ENCODE results near the gene HOXB8.

Gene HOXB8

DNA sequence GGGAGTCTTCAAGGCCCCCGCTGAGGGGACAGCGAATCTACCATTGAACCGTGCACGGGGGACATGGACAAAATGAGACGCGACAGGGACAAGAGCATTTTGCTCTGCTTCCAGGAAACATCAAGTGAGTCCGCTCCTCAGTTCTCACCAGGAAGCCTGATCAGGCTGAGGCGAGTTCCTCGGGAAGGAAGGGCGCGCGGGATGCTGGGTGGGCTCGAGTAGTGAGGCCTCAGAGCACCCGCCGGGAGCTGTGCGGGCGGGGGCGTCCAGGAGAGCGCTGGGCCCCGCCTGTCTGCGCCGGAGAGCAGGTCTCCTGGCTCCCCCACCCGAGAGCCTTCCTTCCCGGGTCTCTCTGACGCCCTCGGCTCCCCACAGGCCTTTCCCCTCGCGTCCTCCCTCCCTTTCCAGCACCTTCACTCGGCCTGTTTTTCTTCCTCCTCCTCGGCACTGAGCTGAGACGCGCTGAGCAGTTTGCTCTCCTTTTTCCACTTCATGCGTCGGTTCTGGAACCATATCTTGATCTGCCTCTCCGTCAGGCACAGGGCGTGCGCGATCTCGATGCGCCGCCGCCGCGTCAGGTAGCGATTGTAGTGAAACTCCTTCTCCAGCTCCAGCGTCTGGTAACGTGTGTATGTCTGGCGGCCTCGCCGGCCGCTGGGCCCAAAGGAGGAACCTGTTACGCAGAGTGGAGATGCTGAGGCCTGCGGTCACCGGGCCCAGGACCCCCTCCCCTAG, 18.9 kb downstream of the HOXB8 start:
- DNase-seq (ENCODE audit: low spot score) = no peak

DNA sequence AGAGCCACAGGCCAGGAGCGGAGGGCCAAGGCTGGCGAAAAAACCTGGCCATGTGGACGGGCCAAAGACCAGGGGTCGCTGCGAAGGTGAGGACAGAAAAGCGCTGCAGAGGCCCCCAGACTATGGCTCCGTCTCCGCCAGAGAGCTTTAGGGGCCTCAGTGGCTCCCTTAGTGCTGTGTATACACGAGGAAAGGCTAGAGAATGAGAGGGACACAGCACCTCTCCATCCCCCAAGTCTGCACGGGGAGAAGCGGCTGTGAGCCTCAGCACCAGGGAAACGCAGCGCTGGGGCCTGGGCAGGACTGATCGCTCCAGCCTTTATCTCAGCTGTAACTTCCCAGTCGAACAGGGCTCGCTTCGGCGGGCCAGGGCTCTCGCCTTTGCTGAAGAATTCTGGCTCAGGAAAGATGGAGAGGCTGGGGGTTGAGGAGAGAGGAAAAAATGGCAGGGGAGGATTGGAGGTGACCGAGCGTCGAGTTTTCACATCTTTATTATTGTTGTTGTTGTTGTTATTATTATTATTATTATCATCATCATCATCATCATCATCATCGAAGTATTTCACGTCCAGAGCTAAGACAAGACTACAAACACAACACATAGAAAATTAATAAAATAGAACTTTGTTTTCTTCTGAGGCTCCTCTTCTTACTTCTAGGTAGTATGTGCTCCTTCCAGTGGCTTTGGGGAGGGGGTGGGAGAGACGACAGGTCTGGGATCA, 19.7 kb downstream of the HOXB8 start:
- DNase-seq (ENCODE audit: low spot score) = no peak

DNA sequence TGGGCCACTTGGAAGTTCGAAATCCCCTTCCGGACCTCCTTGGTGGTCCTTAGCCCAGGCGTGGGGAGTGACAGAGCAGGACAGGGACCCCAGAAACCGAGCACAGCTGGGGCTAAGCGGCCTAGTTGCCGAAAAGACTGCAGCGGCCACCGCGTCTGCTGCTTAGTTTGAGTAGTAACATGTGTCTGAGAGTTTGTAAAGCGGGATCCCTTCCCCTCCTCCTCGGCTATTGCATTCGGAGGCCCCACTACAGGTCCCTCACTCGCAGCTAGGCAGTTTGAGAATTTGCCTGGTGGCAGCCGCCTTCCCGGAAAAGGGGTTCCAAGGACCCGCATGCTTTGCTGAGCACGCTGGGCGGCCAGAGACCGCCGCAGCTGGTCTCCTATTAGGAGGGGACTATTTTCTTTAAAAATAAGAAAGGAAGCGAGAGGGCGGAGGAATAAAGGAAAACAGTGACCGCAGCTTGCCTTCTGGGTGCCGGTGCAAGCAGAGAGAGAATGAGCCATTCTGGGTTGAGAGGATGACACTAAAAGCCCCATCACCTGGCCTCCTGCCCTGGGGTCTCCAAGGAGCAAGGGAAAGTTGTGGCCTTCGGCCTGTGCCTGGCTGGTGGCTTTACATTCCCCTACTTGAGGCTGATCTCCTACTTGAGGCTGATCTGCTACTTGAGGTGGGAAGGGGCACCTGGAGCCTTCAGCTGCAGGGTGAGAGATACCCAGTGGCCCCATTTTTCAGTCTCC, 20.4 kb downstream of the HOXB8 start:
- no peak for DNase-seq (ENCODE audit: low spot score)

DNA sequence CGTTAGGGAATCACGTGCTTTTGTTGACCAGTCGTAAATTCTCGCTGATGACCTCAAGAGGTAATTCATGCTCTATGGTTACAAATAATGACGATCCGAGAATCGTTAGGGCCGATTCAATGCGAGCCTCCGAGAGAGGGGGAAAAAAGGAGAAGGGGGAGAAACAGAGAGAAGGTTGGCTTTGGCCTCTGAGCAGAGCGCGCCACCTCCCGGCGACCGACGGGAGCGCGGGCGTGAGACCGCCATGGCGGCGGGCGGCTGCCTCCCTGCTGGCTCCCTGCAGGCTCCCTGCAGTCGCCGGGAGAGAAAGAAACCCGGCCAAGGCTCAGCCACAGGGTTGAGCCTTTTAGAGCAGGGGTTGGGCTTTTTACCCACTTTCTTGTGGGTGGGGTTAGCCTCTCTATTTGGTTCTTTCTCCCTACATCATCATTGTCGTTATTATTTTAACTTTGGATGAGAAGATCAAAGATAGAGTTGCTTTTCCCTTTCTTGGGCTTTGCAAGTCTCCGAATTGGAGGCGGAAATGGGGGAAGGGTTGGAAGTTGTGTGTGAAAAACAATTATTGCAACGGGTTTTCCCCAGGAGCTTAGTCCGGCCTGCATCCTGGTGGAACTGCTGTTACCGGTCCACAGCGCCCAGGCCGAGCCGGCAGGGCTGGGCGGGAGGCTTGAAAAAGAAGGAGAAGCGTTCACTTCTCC, 21.1 kb downstream of the HOXB8 start:
- no peak for DNase-seq (ENCODE audit: low spot score)

DNA sequence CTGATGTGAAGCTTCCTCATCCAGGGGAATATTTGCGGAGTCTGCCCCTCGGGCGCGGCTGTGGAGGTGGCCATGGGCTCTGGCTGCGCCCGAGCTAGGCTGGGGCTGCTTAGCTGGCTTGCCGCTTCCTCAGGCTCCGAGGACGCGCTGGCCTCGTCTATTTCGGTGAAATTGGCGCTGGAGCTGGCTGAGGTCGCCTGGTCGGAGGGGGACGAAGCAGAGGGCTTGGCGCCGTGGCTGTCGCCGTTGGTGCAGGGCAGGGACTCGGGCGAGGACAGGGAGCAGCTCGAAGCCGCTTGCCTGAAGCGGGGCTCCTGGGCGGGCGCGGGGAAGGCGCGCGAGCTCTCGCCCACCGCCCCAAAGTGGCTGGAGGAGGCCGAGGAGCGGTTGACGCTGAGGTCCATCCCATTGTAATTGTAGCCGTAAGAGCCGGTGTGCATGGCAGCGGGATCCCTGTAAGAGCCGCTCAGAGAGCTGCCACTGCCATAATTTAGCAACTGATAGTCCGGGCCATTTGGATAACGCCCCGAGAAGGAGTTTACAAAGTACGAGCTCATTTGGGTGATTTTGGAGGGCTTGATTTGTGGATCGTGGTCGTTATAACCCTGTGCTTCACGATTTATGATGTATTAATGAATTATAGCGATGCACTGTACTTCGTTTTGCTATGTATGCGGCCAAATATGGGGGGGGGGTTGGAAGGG, 21.8 kb downstream of the HOXB8 start, which contains the start of gene HOXB5:
Gene HOXB5, minus strand, starts transcription at position 654 of the 704 bp plus-strand sequence. Its CDS starts 97 bp downstream, at position 557.
- no peak for DNase-seq (ENCODE audit: low spot score)

DNA sequence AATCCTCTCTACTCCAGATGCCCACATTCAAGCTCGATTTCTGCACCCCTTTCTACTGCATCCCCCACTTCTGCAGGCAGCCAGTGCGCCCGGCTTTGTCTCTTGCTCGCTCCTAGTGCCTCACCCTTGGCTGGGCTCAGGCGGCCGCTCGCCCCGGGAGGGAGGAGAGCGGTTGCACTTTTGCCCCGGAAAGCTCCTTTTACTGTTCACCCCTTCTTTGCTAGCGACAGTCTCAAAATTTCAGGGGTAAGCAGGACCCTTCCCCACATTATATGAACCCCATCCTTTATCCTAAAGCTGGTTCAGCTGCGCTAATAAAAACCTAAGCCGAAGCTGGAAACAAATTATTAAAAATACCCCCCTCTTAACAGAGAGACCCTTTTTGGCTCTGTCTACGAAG, 22.5 kb downstream of the HOXB8 start:
- no peak for DNase-seq (ENCODE audit: low spot score)

DNA sequence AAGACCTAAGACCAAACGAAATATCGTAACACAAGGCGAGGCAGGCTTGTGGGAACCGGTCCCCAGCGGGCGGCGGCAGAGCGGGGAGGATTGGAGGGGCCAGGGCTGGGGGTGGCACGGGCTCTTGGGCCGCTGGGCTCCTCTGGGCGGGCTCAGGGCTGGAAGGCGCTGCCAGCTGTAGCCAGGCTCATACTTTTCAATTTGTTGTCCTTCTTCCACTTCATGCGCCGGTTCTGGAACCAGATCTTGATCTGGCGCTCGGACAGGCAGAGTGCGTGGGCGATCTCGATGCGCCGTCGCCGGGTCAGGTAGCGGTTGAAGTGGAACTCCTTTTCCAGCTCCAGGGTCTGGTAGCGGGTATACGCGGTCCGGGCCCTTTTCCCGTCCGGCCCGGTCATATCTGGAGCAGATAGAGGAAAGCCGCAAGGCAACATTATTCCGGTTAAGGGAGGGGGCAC, 23.0 kb downstream of the HOXB8 start:
- DNase-seq (ENCODE audit: low spot score) = no peak

DNA sequence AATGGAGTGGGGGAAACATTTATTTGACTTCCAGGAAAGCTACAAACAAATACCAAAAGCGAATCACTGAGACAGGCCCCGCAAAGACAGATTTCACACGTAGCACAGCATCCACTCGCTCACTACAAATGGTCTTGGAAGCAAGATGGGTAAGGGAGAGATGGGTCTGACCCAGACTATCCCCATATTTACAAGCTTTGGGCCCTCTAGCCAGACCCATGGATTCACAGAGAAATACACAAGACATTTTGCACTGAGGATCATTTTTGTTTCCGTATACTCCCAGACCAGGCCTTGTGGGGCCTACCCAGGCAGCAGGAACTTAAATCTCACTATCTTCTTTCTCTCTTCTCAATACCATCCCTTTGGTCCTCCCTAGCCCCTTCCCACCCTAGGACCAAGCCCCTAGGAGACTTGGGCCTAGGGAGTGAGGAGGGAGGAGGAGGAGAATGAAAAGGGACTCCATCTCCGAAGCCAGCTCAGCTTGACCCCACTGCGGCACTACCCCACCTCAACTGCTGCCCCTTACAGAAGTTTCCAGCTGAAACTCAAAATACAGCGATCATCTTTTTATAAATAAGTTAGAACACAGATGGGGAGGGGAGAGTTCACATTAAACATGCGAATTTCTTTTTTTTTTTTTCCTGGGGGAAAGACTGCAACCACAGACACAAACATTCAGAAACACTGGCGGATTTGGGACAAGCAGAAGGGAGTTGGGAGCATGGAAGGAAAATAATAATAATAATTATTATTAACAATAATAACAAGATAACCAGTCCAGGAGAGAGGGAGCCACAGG, 23.6 kb downstream of the HOXB8 start:
- DNase-seq (ENCODE audit: low spot score) = no peak

DNA sequence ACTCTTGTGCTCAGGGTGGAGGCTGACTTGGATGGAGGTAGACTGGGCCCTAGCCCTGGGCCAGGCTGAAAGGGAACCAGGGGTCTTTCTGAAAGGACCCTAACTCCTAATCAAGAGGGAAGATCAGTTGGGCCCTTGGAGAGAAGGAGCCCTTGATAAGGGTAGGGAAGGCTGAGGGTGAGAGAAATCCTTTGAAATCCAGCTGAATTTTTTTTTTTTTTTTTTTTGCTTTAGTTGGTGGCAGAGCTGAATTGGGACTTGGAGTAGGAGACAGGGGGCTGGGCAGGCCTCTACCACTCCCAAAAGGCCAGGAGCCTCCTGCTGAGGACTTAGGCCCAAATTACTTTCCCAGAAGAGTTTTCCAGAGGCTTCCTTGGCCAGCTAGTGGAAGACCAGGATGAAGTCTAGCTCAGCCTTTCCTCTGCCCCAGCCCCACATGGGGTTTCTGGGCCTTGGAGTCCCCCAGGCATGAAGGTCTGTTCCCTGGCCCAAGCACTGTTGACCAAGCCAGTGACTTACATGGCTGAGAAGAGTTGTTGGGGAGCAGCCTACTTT, 24.4 kb downstream of the HOXB8 start:
- no peak for DNase-seq (ENCODE audit: low spot score)

DNA sequence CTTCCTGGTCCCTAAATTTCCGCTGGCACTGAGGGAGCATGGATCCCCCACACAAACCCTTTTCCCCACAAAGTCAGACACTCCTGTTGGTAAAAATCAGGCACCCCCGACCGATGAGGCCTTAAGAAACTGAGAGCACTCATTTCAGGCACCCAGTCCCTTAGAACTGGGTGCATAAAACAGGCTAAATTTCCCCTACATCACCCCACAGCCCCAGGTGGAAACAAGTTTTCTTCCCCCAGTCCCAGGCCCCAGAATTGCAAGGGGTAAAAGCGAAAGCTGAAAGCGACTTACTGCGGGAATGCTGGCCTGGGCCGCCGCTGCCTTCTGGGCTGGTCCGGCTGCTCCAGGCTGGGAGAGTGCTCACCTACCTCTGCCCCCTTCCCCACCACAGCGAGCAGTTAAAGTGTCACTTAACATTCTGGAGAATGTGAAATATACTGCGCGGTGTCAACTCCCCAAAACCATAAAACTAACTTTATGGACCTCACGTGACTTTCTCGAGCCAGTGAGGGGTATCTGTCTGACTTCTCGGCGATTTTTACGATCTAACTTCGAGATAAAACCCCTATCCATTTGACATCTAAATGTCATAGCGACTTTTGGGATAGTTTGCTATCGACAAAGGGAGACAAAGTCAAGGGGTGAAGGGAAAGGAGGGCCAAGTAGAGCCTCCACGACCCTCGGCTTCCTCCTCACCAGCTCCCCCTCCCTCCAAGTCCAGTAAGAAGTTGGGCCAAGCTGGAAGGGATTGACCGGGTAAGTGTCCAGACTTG, 25.1 kb downstream of the HOXB8 start, which contains the start of gene HOXB3:
Gene HOXB3, minus strand, starts transcription at position 411 of the 776 bp plus-strand sequence. CDS start 37,767 bp downstream, outside the sequence.
- no peak for DNase-seq (ENCODE audit: low spot score)

DNA sequence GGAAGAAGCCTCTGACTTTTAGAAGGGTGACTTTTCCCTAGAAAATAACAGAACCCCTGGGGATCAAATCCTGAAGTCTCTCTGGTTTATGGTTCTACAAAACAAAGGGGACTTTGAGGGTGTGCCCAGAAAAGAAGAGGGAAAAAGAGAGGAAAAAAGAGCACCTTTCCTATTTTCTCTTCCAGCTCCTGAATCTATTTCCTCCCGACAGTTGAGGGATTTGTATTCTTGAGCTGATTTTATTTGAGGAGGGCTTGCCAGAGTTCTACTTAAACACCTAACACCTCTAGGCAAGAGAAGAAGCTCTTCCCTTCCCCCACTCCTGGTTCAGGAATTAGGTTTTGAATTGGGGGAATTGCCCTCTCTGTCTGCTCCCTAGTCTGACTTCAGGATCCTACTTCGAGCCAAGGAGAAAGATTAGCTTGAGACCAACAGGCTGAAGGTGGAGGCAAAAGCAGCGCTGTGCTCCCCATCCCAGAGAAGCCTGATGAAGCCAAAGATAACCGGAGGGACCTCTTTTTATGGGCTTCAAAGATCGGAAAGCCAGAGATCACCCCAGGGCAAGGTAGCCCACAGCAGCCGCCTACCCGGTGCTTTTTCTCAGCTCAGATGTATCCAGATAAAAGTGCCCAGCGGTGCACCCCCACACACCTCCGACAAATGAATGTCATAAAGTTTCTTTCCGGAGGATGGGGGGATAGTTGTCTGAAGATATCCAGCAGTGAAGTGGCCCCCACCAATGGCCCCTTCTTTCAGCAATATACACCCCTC, 25.8 kb downstream of the HOXB8 start:
- no peak for DNase-seq (ENCODE audit: low spot score)

DNA sequence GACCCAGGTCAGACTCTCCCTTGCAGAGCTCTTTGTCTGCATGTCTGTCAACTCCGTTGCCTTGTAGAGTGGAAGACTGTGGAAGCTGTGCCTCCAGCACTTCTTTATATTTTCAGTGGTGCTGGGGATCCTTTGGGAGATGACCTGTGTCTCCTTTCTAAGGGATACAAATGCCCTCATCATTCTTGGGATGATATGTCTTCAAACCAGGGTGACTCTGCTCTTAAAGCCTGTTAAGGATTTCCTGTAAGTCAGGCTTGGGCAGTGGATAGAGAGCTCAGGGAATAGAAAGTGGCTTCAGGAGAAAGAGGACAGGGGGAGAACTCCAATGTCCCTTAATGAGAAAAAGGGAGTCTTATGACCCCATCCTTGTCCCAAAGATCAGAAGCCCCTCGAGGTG, 26.6 kb downstream of the HOXB8 start:
- DNase-seq (ENCODE audit: low spot score) = no peak

DNA sequence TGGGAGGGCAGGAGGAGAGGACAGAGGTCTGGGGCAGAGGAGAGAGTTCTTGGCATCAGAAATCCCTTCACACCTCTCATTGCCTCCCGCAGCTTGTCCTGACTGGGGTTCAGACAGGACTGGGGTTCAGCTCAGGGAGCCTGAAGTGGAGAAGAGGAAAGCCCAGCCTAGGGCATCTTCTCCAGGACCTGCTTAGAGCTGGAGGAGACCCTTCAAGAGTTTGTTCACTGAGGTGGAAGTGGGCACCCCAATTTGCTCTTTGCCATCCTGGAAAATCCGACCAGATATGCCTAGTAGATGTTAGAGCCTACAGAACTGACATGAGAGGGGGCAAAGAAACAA, 27.0 kb downstream of the HOXB8 start:
- DNase-seq (ENCODE audit: low spot score) = no peak

DNA sequence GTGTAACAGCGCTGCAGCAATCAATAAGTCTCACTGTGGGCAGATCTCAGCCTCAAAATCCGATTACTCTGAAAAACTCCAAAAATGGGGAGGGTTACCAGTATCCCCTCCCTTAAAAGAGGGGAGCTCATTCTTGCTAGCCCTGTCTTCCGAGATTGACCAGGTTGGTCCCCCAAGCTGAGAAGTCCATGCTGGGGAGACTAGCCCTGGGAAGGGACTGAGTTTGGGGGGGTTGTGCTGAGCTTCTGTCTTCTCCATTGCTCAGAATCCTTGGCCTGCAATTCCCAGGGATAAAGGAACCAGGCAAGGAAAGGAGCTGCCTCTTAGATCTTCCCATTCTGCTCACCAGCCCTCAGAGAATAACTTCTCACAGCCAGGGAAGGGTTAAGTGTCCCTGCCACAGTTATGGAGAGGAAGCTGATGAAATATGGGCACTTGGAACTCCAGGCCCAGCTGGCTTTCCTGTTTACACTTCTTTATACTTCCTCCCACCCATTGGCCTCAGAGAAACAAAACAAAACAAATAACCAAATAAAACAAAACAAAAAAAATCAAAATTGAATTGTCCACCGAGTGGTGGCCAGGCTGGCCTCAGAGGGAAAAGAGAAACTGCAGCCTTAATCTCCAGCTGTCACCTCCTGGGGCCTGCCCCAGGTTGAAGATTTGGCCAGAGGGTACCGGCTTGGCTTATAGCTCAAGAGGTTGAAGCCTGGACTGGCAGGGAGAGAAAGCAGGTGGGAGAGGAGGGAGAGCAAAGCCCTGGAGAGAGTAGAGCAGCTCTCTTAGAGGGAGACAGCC, 27.6 kb downstream of the HOXB8 start:
- DNase-seq (ENCODE audit: low spot score) = no peak

DNA sequence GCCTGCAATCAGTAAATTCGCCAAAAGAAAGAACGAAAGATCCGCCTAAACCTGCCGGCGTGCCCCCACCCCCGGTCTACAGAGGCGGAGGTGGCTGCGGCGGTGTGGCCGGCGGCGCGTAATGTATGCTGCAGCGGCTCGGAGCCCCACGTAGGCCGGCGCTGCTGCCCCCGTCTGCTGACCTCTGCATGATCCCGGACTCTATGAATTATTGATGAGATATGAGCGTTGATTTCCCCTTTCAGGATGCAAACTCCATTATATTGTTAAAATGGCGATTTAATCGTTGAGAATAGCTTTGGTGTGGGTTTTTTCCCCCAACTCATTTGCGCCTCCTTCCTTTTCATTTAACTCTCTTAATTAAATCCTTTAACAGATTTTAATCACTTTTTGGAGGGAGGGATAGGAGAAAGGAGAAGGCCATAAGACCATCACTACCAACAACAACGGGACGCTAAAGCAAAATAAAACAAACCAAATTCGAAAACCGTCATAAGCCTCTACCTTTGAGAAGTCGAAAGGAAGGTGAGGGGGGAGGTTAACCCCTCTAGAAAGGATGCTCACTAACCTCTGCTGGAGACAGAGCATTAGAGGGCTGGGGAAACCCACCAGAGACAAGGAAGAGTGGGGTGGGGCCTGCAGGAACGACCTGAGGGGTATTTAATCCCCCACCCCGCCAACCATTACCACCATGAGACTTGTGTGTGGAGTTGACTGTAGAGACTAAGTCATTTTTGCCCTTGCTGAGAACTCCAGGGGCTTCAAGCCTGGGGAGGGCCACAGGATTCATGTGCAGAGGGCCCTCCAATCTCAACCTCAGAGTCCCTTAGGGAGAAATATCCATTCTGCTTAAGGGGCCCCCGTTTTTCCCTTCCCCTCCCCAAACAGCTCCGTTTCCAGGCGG, 28.5 kb downstream of the HOXB8 start:
- DNase-seq (ENCODE audit: low spot score) = no peak

DNA sequence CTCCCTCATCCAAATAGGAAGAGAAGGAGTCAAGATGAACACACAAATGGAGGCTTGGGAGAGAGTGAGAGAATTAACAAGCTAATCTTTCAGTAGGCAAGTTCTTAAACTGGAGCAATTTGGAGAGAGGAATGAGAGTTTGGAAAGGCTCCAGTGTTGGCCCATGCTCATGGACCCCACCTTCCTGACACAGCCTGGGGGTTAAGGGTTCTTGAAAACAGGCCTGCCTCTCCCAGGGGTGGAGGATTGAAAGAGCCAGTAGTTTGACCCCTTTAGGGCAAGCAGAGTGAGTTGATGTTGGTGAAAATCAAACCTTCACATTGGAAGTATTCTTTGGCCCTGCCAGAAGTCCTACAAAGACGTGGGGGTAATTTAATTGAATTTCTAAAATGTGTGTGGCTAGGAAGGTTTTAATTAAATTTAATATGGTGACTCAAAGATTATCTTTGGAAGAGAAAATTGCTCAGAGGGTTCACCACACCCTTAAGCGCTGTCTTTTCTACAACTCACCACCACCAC, 30.8 kb downstream of the HOXB8 start:
- no peak for DNase-seq (ENCODE audit: low spot score)

Data from putamen (tissue), 1 donor.